ENCODE data around the gene GUCA2A.

GUCA2A gene

GRCh38 chr1:42130061-42130660 is 34.4 kb downstream of the GUCA2A start:
- no peak for DNase-seq (ENCODE audit: low spot score)

GRCh38 chr1:42128964-42129363 is 35.6 kb downstream of the GUCA2A start:
- no peak for DNase-seq (ENCODE audit: low spot score)

GRCh38 chr1:42128499-42128898 is 36.0 kb downstream of the GUCA2A start:
- no peak for DNase-seq (ENCODE audit: low spot score)

DNA sequence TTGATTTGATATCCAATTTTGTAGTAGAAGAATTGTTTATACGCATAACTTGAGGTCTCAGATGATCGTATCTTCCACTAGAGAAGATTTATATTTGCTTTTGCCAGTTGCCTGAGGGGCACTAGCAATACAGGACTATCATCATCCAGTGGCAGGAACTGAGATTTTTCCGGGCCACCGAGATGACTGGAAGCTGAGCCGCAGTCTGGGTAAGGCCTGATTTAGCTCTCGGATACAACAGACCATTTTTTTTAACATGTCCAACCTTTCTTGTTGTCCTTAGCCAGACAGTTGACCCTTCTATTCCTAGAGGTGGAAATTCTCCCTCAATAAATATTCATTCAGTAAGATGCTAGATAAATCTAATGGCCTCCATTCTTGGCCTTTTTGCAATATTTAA is 36.8 kb downstream of the GUCA2A start:
- no peak for DNase-seq (ENCODE audit: low spot score)

DNA sequence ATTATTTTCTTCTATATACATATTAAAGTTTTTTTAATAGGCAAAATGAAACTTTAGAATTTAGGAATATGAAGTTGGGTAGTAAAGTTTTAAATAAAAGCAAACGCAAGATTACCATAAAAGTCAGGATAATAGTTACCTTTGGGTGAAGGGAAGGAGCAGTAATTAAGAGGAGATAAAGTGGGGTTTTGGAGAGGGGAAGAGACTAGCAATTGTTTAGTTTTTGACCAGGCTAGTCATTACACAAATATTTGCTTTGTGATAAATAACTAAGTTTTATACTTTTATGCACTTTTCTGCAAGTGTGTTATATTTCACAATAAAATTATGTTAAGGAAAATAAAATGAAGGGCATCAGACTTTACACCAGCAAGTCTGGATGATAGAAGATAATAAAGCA is 39.0 kb downstream of the GUCA2A start:
- DNase-seq (ENCODE audit: low spot score) = no peak

GRCh38 chr1:42122408-42122807 is 42.1 kb downstream of the GUCA2A start:
- DNase-seq (ENCODE audit: low spot score) = no peak

DNA sequence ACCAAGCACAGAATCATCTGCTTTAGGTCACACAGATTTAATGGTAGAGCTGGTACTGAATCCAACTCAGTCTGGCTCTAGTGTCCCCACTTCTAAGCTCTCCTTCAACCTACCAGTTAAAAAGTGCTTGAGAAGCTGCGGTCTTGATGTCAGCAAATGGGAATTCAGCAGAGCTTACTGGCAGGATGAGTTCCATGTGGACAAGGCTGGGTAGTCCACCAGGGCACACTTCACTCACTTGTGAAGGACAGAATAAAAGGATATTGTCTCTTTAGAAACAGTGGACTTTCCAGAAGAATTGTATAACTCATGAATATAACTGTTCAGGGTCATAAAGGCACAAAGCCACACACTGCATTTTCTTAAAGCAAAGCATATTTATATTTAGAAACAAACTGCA is 46.4 kb downstream of the GUCA2A start:
- no peak for DNase-seq (ENCODE audit: low spot score)

DNA sequence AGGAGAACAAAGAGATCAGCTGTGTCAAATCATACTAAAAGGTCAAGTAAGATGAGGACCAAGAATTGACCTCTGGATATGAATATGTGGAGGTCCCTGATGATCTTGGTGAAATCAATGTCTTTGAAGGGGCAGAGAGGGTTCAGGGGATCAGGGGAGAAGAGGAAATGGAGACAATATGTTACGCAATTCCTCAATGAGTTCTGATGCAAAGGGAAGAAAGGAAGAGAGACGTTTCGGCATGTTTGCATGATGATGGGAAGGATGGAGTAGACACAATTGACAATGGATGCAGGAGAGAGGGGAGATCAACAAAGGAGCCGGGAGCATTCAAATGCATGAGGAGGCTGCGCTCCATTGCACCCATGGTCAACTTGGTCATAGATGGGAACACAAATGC is 47.3 kb downstream of the GUCA2A start:
- DNase-seq (ENCODE audit: low spot score) = no peak

DNA sequence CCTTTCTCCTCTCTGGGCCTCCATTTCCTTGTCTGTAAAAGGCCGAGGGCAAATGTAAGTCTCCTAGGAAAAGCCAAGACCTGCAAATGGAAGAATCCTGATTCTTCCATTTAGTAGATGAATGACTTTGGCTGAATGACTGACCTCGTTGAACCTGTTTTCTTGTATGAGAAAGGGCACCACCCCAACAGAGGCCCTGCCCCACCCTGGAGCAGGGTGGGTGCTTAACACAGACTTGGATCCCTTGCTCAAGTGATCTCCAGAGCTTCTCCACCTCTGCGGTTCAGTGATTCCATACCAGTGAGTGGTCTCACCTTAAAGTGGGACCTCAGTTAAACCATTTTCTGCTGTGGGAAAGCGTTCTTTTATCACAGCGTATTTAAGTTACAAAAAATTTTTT is 50.3 kb downstream of the GUCA2A start:
- no peak for DNase-seq (ENCODE audit: low spot score)

Data from hematopoietic multipotent progenitor cell treated with erythropoietin and hydrocortisone succinate and interleukin-3 and kit ligand, for 15 days (in vitro differentiated cells).